Endothelial cell of umbilical vein (primary cell): ENCODE results near the gene ARPC2. TPM values are rescaled to one million over a fixed set of nuclear protein-coding genes. Genes with fewer than 3 reads are reported as not detected.

ENCODE experiments used
- BruUV-seq: library from RNA; stranded (reverse); fragments of 400-500 nt; replicated peaks from 2 replicates; lab custom pipeline; 2021; lab: Mats Ljungman, UMichigan
- CTCF ChIA-PET: fragments of 300-600, 350-600 bp; sonication (Branson Sonifier 250); formaldehyde crosslinking; loops from one replicate; lab custom pipeline; 2021; ENCODE audit warnings: antibody characterized with exemption, inconsistent platforms; lab: Charles Lee
- POLR2A ChIA-PET: fragments of 300-600, 350-600 bp; sonication (Branson Sonifier 250); formaldehyde crosslinking; loops from one replicate; lab custom pipeline; 2021; ENCODE audit warnings: antibody characterized with exemption, inconsistent platforms; lab: Charles Lee
- DNase-seq: peaks from one replicate; pipeline ENCODE4 v3.0.0-alpha.2; 2011; ENCODE audit warnings: low read depth, low spot score
- FAIRE-seq: peaks from 2 replicates; lab custom pipeline; 2011; peaks lifted over from hg19 to GRCh38; lab: Jason Lieb, UNC
- H2AFZ ChIP-seq: 2 replicates; pipeline ENCODE4 v1.6.0; 2012; ENCODE audit warnings: low read depth, low read length, control low read depth, inconsistent platforms
- H3K27ac ChIP-seq: 2 replicates; pipeline ENCODE4 v1.5.1; 2011; ENCODE audit warnings: low read depth, mild to moderate bottlenecking, control low read depth, low read length, moderate library complexity; ENCODE audit not compliant: insufficient read depth
- H3K27me3 ChIP-seq, 2 experiments: 2 replicates each; pipeline versions ENCODE4 v1.6.0 to v1.6.1; 2011; ENCODE audit warnings: low read length in 2 of 2, mixed read lengths in 1 of 2; ENCODE audit not compliant: control insufficient read depth in 2 of 2, insufficient read depth in 2 of 2
- H3K36me3 ChIP-seq, 2 experiments: 2 replicates in 1 of 2; 3 replicates in 1 of 2; pipeline ENCODE4 v1.5.1; 2011; ENCODE audit warnings: low read length in 2 of 2, mild to moderate bottlenecking in 1 of 2, moderate library complexity in 1 of 2; ENCODE audit not compliant: control insufficient read depth in 2 of 2, insufficient read depth in 2 of 2; ENCODE audit errors: extremely low read depth in 1 of 2
- H3K4me1 ChIP-seq: 3 replicates; pipeline ENCODE4 v1.5.1; 2011; ENCODE audit warnings: mild to moderate bottlenecking, low read length; ENCODE audit not compliant: control insufficient read depth, insufficient read depth; ENCODE audit errors: extremely low read depth
- H3K4me2 ChIP-seq: 2 replicates; pipeline ENCODE4 v1.6.1; 2011; ENCODE audit warnings: low read length, control low read depth, mixed read lengths; ENCODE audit not compliant: insufficient read depth
- H3K4me3 ChIP-seq, 3 experiments: fragments of 200-600 bp in 1 of 3; sonication (generic), shearing (Covaris generic) in 1 of 3; replicated peaks in 1 of 3; 2 replicates each; pipeline ENCODE4 v1.5.1; 2011 to 2016; ENCODE audit warnings: control low read depth in 3 of 3, low read length in 3 of 3, mild to moderate bottlenecking in 2 of 3, inconsistent platforms in 1 of 3, low read depth in 1 of 3, moderate library complexity in 1 of 3; ENCODE audit not compliant: insufficient read depth in 1 of 3
- H3K79me2 ChIP-seq: 2 replicates; pipeline ENCODE4 v1.6.0; 2012; ENCODE audit warnings: low read length, inconsistent platforms; ENCODE audit not compliant: control insufficient read depth, insufficient read depth
- H3K9ac ChIP-seq: replicated peaks from 2 replicates; pipeline ENCODE3; 2011; ENCODE audit warnings: low read length, control low read depth; ENCODE audit not compliant: insufficient read depth; ENCODE audit errors: extremely low read depth
- H3K9me1 ChIP-seq: replicated peaks from 3 replicates; pipeline ENCODE4 v1.6.0; 2011; ENCODE audit warnings: mild to moderate bottlenecking, low read length; ENCODE audit not compliant: control insufficient read depth, insufficient read depth; ENCODE audit errors: extremely low read depth
- H3K9me3 ChIP-seq: replicated peaks from 2 replicates; pipeline ENCODE4 v1.5.1; 2012; ENCODE audit warnings: low read length, inconsistent platforms; ENCODE audit not compliant: control insufficient read depth, insufficient read depth
- H4K20me1 ChIP-seq: replicated peaks from 2 replicates; pipeline ENCODE3; 2011; ENCODE audit warnings: mild to moderate bottlenecking, low read length; ENCODE audit not compliant: control insufficient read depth, insufficient read depth; ENCODE audit errors: extremely low read depth
- CTCF ChIP-seq, 2 donors: IDR thresholded peaks; 1 replicate in 1 of 2; 2 replicates in 1 of 2; pipeline ENCODE4 v1.5.1; 2011; ENCODE audit warnings: low read length in 2 of 2, mild to moderate bottlenecking in 2 of 2, moderate library complexity in 2 of 2, control low read depth in 1 of 2, inconsistent platforms in 1 of 2, low read depth in 1 of 2; ENCODE audit not compliant: insufficient read depth in 1 of 2; ENCODE audit errors: extremely low read depth in 1 of 2
- EZH2 ChIP-seq: IDR thresholded peaks from 2 replicates; pipeline ENCODE4 v1.6.1; 2012; ENCODE audit warnings: borderline replicate concordance, low read depth, mild to moderate bottlenecking, moderate library complexity, low read length, inconsistent platforms; ENCODE audit not compliant: severe bottlenecking
- FOS ChIP-seq: IDR thresholded peaks from 2 replicates; pipeline ENCODE4 v1.6.1; 2011; ENCODE audit warnings: mild to moderate bottlenecking, low read length, moderate library complexity, borderline replicate concordance; ENCODE audit not compliant: insufficient read depth
- GATA2 ChIP-seq: IDR thresholded peaks from 2 replicates; pipeline ENCODE4 v1.7.0; 2011; ENCODE audit warnings: low read depth, mild to moderate bottlenecking, moderate library complexity, mixed read lengths, low read length; ENCODE audit not compliant: insufficient read length, insufficient read depth
- JUN ChIP-seq: IDR thresholded peaks from 2 replicates; pipeline ENCODE4 v1.6.1; 2011; ENCODE audit warnings: borderline replicate concordance, low read depth; ENCODE audit not compliant: insufficient read length, insufficient read depth
- MAX ChIP-seq: IDR thresholded peaks from 2 replicates; pipeline ENCODE4 v1.6.1; 2011; ENCODE audit not compliant: insufficient read depth, insufficient read length
- MYC ChIP-seq: IDR thresholded peaks from one replicate; pipeline ENCODE4 v1.6.1; 2011; ENCODE audit warnings: mild to moderate bottlenecking, low read depth, low read length
- POLR2A ChIP-seq: IDR thresholded peaks from 2 replicates; pipeline ENCODE4 v1.6.1; 2012; ENCODE audit warnings: low read depth, mild to moderate bottlenecking, control low read depth, low read length
- POLR2AphosphoS5 ChIP-seq: IDR thresholded peaks from 2 replicates; pipeline ENCODE4 v1.6.1; 2012; ENCODE audit warnings: low read depth, mild to moderate bottlenecking, control low read depth, low read length, moderate library complexity; ENCODE audit not compliant: insufficient read depth
- dilution Hi-C: fragments of 300-500 bp; cut with MboI; formaldehyde crosslinking; loops from one replicate; pipeline ENCODE4 v1.15.0; 2019; ENCODE audit warnings: low sequenced_read_pairs; ENCODE audit not compliant: extremely low pct_ligation_motif_present
- intact Hi-C: fragments of 100-400 bp; cut with micrococcal nuclease; formaldehyde crosslinking; loops from one replicate; pipeline ENCODE4 v1.10.0; 2022
- polyA plus RNA-seq, 4 experiments: library from polyadenylated mRNA; depleted of rRNA in 3 of 4; stranded (reverse) in 3 of 4; unstranded in 1 of 4; fragments of >200 nt; gene quantifications; 2 replicates each; pipeline versions ENCODE4 v1.2.1 to v1.2.3, GENCODE V29; 2011 to 2012; ENCODE audit warnings: missing spikeins in 1 of 4
- total RNA-seq: library from RNA; stranded (reverse); gene quantifications from 2 replicates; pipeline ENCODE4 v1.2.3, GENCODE V29; 2021

The ARPC2 gene
- total and polyA plus RNA-seq, 2 donors (not counting 3 experiments of a cell fraction or from before 2014, with no cell fraction given), result 417 to 455 TPM

GRCh38 chr2:218236829-218237228 lies 19.8 kb downstream of the ARPC2 start:
- Histone ChIP-seq H3K9me1 (no peaks in the 10 kb centered on the region), H3K9ac (no peak overlapping the region), H3K36me3 (peaks cover 32 to 41% of the 10 kb centered on the region in 2 experiments), H3K27ac (no peak overlapping the region), H3K27me3 (no peaks in the 10 kb centered on the region), H3K9me3 (no peaks in the 10 kb centered on the region), H4K20me1 (no peaks in the 10 kb centered on the region), H2AFZ (no peak overlapping the region), H3K4me1 (no peaks in the 10 kb centered on the region), H3K4me3 (no peak overlapping the region), H3K4me2 (no peak overlapping the region), H3K79me2 (peaks cover 34% of the 10 kb centered on the region)
- BruUV-seq, result no TSS peak
- TF ChIP-seq JUN, result no peak
- no peak for TF ChIP-seq POLR2A
- TF ChIP-seq GATA2, result no peak
- TF ChIP-seq MAX, result no peak
- no peak for TF ChIP-seq EZH2
- TF ChIP-seq MYC, result no peak
- TF ChIP-seq POLR2AphosphoS5, result no peak
- TF ChIP-seq CTCF (IDR thresholded peaks at IDR 0.05; ENCODE audit: extremely low read depth in 1 of 2, insufficient read depth in 1 of 2, low read depth in 1 of 2, low read length in 2 of 2), result no peak
- no peak for TF ChIP-seq FOS
- FAIRE-seq (no peak), DNase-seq (no peak)
- intact Hi-C loops, result no loop called here
- ChIA-PET POLR2A (interaction anchor here (0.7 kb wide), 1 partner anchor 21 kb away, joined by 3 read pairs; no protein-coding TSS in a partner anchor), CTCF (no interaction called here)
- dilution Hi-C loops, result no loop called here
